ENCODE data around the gene FBF1.

The FBF1 gene

DNA sequence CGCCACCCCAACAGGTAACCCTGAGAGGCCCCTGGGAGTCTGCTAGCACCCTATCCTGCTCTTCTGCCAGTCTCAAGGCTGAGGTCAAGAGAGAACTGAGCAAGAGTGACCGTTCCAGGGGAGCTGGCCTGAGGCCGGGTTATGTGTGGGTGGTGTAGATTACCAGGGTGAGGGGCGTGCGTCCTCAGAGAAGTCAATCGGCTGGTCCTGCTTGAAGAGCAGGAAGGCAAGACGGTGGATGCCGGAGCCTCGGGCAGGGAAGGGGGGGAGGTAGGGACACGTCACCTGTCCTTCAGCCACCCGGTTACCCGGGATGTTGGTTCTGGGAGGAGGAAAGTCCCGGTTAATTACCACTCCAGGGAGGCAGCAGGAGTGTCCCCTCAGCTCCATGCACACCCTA, 41.5 kb downstream of the FBF1 start:
- Histone ChIP-seq H3K9me3 (ENCODE audit: insufficient read depth, low read depth, low read length) (no peaks in the 10 kb centered on the region), H3K27me3 (ENCODE audit: insufficient read depth, low read length, poor library complexity, severe bottlenecking) (no peaks in the 10 kb centered on the region), H2AFZ (ENCODE audit: low read length) (no peak overlapping the region), H3K9me2 (replicated peaks; ENCODE audit: low read depth, low read length) (no peaks in the 10 kb centered on the region), H3K4me3 (ENCODE audit: low read length, poor library complexity, severe bottlenecking) (no peak overlapping the region), H3F3A (ENCODE audit: low read depth) (peaks cover 5% of the 10 kb centered on the region), H3K79me2 (ENCODE audit: insufficient read depth, low read length) (peaks cover 51% of the 10 kb centered on the region), H4K20me1 (ENCODE audit: insufficient read depth, low read length, poor library complexity, severe bottlenecking) (peaks cover 4% of the 10 kb centered on the region), H3K36me3 (ENCODE audit: insufficient read depth, low read length) (peaks cover 28% of the 10 kb centered on the region; the same call in 1 of the 2 replicates), H3K4me2 (ENCODE audit: low read depth, low read length, poor library complexity, severe bottlenecking) (no peak overlapping the region), H3K4me1 (ENCODE audit: insufficient read depth, low read length, poor library complexity, severe bottlenecking) (peaks cover 32% of the 10 kb centered on the region), H3K9ac (ENCODE audit: low read depth, low read length, poor library complexity, severe bottlenecking) (no peak overlapping the region)
- TF ChIP-seq EZH2phosphoT487 (IDR thresholded peaks at IDR 0.05; ENCODE audit: borderline replicate concordance), result no peak
- TF ChIP-seq, protein P1, sequence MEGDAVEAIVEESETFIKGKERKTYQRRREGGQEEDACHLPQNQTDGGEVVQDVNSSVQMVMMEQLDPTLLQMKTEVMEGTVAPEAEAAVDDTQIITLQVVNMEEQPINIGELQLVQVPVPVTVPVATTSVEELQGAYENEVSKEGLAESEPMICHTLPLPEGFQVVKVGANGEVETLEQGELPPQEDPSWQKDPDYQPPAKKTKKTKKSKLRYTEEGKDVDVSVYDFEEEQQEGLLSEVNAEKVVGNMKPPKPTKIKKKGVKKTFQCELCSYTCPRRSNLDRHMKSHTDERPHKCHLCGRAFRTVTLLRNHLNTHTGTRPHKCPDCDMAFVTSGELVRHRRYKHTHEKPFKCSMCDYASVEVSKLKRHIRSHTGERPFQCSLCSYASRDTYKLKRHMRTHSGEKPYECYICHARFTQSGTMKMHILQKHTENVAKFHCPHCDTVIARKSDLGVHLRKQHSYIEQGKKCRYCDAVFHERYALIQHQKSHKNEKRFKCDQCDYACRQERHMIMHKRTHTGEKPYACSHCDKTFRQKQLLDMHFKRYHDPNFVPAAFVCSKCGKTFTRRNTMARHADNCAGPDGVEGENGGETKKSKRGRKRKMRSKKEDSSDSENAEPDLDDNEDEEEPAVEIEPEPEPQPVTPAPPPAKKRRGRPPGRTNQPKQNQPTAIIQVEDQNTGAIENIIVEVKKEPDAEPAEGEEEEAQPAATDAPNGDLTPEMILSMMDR (conservative IDR thresholded peaks at IDR 0.05; ENCODE audit: low read length), result no peak

DNA sequence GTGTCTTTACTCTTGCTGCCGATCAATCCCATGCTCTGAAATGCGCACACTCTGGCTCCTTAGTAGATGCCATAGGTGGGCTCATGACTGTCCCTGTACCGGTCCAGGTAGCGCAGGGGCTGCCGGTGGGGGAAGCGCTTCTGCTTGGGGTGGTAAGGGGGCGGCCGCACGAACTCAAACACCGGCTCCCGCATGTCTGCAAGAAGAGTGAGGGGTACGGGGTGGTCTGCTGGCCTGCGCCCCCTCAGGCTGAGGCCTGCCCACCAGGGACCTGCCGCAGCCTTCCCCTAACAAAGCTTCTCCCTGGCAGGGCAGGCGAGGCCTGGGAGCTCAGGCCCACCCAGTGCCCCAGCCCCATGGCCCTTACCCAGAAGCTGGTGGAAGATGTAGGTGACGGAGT, 42.1 kb downstream of the FBF1 start:
- no peak overlapping the region for H3K4me2 ChIP-seq (ENCODE audit: low read depth, low read length, poor library complexity, severe bottlenecking)
- TF ChIP-seq EZH2phosphoT487 (IDR thresholded peaks at IDR 0.05; ENCODE audit: borderline replicate concordance), result no peak
- TF ChIP-seq, protein P1 (conservative IDR thresholded peaks at IDR 0.05; ENCODE audit: low read length), result no peak
- H4K20me1 ChIP-seq (ENCODE audit: insufficient read depth, low read length, poor library complexity, severe bottlenecking), result no peaks in the 10 kb centered on the region
- H2AFZ ChIP-seq (ENCODE audit: low read length), result no peak overlapping the region
- H3K9me2 ChIP-seq (replicated peaks; ENCODE audit: low read depth, low read length), result no peaks in the 10 kb centered on the region
- H3K9me3 ChIP-seq (ENCODE audit: insufficient read depth, low read depth, low read length), result no peaks in the 10 kb centered on the region
- H3K4me3 ChIP-seq (ENCODE audit: low read length, poor library complexity, severe bottlenecking), result no peak overlapping the region
- H3F3A ChIP-seq (ENCODE audit: low read depth), result peaks cover 5% of the 10 kb centered on the region
- no peaks in the 10 kb centered on the region for H3K27me3 ChIP-seq (ENCODE audit: insufficient read depth, low read length, poor library complexity, severe bottlenecking)
- no peak overlapping the region for H3K9ac ChIP-seq (ENCODE audit: low read depth, low read length, poor library complexity, severe bottlenecking)
- H3K36me3 ChIP-seq (ENCODE audit: insufficient read depth, low read length), result peaks cover 28% of the 10 kb centered on the region; the same call in 1 of the 2 replicates
- H3K4me1 ChIP-seq (ENCODE audit: insufficient read depth, low read length, poor library complexity, severe bottlenecking), result peaks cover 32% of the 10 kb centered on the region
- H3K79me2 ChIP-seq (ENCODE audit: insufficient read depth, low read length), result peaks cover 50% of the 10 kb centered on the region

DNA sequence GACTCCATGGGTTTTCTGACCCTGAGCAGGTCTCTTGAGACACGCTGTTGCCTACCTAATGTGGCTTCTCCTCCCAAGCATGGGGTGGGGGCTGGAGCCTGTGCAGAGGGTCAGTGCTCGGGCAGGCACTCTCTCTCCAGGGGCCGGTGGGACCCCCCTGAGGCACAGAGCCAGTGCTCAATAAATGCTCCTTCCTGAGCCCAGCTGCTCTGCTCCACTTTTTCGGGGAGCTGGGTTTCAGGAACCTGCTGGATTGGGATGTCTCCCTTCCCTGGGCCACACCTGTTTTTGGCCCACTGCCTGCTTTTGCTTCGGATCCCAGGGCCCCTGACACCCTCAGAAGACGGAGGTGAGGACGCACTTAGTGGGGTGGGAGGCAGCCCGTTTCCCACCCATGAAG, 42.8 kb downstream of the FBF1 start:
- no peaks in the 10 kb centered on the region for H3K9me2 ChIP-seq (replicated peaks; ENCODE audit: low read depth, low read length)
- no peak for TF ChIP-seq EZH2phosphoT487 (IDR thresholded peaks at IDR 0.05; ENCODE audit: borderline replicate concordance)
- TF ChIP-seq, protein P1 (conservative IDR thresholded peaks at IDR 0.05; ENCODE audit: low read length), result no peak
- peaks cover 46% of the 10 kb centered on the region for H3K79me2 ChIP-seq (ENCODE audit: insufficient read depth, low read length)
- no peaks in the 10 kb centered on the region for H4K20me1 ChIP-seq (ENCODE audit: insufficient read depth, low read length, poor library complexity, severe bottlenecking)
- peaks cover 29% of the 10 kb centered on the region for H3K4me1 ChIP-seq (ENCODE audit: insufficient read depth, low read length, poor library complexity, severe bottlenecking)
- H3K9ac ChIP-seq (ENCODE audit: low read depth, low read length, poor library complexity, severe bottlenecking), result no peak overlapping the region
- H3K4me2 ChIP-seq (ENCODE audit: low read depth, low read length, poor library complexity, severe bottlenecking), result no peak overlapping the region
- no peaks in the 10 kb centered on the region for H3K9me3 ChIP-seq (ENCODE audit: insufficient read depth, low read depth, low read length)
- no peak overlapping the region for H3K4me3 ChIP-seq (ENCODE audit: low read length, poor library complexity, severe bottlenecking)
- peaks cover 5% of the 10 kb centered on the region for H3F3A ChIP-seq (ENCODE audit: low read depth)
- H3K27me3 ChIP-seq (ENCODE audit: insufficient read depth, low read length, poor library complexity, severe bottlenecking), result no peaks in the 10 kb centered on the region
- H3K36me3 ChIP-seq (ENCODE audit: insufficient read depth, low read length), result peaks cover 28% of the 10 kb centered on the region; the same call in 1 of the 2 replicates
- H2AFZ ChIP-seq (ENCODE audit: low read length), result no peak overlapping the region
